ENCODE results near the gene PALB2.
A peak's percentile ranks its signal among the peaks of the same experiment; 100 is the strongest.

Gene PALB2

DNA sequence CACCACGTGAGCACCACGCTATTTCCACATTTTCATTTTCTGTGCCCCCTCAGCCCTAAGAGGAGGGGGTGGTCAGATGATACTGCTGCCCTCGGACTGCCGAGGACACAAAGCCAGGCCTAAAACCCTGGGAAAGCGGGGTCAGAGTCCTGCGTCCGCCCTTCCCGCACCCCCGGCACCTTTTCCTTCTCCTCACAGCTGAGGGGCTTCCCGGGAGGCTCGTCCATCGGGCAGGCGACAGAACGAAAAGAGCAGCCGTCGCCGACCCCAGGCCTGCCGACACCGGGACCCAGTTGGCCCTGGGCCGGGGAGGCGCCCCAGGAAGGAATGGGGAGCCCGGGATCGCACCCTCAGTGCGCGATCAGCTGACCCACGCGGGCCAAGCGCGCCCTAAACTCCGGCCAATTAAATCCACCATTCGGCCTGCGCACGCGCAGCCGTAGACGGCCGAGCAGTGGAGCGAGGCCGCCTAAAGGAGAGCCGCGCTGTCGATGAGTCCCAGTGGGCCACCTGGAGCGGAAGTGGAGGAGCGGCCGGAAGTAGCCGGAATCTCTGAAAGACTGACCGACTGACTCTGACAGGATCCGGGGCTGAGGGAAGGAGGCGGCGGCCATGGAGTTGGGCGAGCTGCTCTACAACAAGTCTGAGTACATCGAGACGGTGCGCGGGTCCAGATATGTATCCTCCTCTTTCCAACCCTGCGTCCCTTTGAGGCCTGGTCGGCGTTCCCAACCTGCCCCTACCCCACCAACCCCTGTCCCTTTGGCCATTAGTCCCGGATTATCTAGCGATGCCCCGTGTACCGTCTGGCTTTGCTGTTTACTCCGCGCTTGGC lies at the start of gene PALB2, which contains the start of gene DCTN5:
Gene PALB2 (minus strand): TSS at position 380 of the 835 bp plus-strand sequence. CDS start 153 bp downstream, at position 227.
Gene DCTN5 (plus strand): TSS at position 536 of the 835 bp plus-strand sequence. CDS start 77 bp downstream, at position 613.
- peak; percentile 98 for DNase-seq (ENCODE audit: low spot score)

DNA sequence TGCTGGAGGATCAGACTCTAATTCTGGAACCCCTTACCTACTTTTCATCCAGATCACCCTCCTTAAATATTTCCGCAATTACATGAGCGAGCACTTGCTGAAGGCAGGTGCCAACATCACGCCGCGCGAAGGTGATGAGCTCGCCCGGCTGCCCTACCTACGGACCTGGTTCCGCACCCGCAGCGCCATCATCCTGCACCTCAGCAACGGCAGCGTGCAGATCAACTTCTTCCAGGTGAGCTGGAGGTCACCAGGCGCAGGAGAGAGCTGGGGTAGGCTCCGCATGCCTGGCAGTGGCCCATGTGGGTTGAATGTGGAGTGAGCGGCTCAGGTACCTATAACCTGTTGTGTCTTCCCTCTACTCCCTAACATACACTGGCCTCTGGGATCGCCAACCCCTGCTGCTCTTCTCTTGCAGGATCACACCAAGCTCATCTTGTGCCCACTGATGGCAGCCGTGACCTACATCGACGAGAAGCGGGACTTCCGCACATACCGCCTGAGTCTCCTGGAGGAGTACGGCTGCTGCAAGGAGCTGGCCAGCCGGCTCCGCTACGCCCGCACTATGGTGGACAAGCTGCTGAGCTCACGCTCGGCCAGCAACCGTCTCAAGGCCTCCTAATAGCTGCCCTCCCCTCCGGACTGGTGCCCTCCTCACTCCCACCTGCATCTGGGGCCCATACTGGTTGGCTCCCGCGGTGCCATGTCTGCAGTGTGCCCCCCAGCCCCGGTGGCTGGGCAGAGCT lies 48.5 kb upstream of the PALB2 start:
- DNase-seq (ENCODE audit: low spot score): no peak

DNA sequence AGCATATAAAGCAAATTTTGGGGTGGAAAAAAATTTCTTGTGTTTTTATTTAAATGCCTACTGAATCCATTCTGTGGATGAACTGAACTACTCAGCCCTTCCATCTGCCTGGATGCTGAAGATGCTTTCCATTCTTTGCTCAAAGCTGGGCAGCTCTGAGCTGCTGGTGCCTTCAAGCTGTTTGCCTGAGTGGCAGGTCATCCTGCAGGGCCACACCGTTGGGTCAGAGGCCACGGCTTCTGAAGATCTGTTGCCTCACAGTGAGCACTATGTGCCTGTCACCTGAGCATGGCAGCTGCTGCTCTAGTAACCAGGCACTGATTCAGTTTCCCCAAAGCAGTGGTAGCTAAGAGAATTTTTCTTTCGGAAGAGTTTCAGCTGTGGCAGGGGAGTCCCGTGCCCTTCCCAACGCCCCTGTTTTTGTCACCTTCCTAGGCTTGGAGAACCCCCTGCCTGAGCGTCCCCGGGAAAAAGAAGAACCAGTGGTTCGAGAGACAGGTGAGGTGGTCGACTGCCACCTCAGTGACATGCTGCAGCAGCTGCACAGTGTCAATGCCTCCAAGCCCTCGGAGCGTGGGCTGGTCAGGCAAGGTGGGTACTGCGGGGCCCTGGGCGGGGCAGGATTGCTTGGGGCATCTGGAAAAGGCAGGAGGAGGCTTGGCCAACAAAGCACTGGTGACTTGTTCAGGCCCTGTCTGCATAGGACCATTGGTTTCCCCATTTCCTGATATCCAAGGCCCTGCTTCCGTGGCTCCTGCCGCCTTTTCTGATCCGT lies 46.1 kb upstream of the PALB2 start:
- no peak for DNase-seq (ENCODE audit: low spot score)

DNA sequence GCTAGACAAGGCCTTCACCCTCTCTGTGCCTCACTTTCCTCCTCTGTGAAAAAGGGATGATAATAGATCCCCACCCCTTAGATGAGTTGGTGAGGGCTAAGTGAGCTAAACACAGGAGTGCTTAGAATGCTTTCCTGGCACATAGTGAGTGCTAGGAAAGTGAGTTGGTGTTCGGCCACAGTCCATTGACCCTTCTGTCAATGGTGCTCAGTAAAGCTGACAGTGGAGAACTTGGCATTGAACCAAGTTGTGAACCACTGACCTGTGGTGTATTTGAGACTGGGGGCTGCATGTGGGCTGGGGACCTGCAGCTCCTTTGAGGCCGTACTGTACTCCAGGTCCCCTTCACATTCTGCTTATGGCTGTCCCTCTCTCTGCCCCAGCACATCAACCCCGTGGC lies 42.4 kb upstream of the PALB2 start:
- DNase-seq (ENCODE audit: low spot score): no peak

DNA sequence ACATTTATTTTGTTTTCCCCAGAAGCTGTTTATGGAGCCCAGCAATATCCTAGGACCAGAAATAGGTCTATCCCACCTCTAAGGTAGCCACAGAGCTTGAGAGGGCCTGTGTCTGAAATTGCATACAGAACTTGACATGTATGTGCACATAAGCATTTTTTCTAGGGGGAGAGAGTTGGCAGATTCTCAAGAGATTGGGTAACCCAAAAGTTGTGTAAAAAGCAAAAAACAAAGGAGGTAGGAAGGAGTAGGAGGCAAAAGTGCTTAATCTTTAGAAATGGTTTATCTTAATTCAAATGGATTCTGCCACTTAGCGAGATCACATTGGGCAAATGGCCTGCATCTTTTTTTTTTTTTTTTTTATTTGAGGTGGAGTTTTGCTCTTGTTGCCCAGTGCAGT lies 41.1 kb upstream of the PALB2 start:
- DNase-seq (ENCODE audit: low spot score): no peak

DNA sequence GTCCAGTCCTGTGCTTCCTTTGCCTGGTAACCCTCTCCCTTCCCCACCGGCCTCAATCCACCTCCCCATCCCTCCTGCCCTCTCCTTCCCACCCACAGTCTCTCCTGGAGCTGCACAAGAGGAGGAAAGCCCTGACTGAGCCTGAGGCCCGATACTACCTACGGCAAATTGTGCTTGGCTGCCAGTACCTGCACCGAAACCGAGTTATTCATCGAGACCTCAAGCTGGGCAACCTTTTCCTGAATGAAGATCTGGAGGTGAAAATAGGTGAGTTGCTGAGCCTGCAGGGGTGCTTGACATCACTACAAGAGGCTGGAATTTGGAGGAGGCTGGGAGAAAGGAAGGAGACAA lies 38.9 kb upstream of the PALB2 start:
- DNase-seq (ENCODE audit: low spot score): no peak

DNA sequence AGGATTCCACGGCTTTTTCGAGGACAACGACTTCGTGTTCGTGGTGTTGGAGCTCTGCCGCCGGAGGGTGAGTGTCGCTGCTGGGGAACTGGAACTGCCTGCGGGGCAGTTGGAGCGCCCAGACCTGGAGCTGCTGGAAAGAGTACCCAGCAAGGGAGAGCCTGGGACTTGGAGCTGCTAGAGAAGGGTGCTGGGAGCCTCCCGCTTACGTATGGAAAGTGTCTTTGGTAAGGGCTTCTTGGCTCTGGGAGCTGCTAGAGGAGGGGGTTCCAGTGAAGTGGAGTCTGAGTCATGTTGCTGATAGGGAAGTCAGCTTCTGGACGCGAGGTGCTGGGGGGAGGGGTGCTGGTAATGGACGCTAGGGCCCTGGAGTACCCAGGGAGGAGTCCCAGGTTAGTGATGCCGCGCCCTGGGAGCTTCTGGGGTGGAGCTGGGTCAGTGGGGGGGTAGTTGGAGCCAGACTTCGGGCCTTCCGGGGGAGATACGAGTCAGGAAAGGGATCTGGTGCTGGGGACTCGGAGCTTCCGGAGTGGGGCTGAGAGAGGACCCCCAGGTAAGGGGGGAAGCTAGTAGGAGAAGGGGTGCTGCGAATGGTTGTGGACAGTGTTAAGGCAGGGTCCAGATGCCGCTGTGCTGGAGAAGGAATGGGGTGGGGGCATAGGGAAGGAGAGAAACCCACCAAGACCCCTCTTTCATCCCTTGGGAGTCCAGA lies 38.3 kb upstream of the PALB2 start:
- peak; percentile 48 for DNase-seq (ENCODE audit: low spot score)

DNA sequence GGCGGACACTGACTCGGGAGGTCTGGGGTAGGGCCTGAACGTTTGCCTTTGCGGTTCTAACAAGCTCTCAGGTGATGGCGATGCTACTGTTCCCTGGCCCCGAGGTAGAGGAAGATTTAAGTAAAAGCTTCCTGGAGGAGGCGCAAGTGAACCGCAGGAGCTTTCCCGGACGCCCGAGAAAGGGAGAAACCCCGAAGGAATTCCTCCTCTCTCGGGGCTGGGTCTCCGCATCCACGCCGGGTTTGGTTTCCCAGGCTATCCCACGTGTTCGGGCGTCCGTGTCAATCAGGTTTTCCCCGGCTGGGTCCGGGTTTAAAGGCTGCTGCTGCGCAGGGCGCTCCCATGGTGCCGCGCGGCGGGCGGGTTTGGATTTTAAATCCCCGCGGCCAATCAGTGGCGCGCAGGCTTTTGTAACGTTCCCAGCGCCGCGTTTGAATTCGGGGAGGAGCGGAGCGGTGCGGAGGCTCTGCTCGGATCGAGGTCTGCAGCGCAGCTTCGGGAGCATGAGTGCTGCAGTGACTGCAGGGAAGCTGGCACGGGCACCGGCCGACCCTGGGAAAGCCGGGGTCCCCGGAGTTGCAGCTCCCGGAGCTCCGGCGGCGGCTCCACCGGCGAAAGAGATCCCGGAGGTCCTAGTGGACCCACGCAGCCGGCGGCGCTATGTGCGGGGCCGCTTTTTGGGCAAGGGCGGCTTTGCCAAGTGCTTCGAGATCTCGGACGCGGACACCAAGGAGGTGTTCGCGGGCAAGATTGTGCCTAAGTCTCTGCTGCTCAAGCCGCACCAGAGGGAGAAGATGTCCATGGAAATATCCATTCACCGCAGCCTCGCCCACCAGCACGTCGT lies 37.5 kb upstream of the PALB2 start, which contains the start of gene PLK1:
Gene PLK1 (plus strand): TSS at position 460 of the 844 bp plus-strand sequence. CDS start 44 bp downstream, at position 504.
- peak; percentile 94 for DNase-seq (ENCODE audit: low spot score)

DNA sequence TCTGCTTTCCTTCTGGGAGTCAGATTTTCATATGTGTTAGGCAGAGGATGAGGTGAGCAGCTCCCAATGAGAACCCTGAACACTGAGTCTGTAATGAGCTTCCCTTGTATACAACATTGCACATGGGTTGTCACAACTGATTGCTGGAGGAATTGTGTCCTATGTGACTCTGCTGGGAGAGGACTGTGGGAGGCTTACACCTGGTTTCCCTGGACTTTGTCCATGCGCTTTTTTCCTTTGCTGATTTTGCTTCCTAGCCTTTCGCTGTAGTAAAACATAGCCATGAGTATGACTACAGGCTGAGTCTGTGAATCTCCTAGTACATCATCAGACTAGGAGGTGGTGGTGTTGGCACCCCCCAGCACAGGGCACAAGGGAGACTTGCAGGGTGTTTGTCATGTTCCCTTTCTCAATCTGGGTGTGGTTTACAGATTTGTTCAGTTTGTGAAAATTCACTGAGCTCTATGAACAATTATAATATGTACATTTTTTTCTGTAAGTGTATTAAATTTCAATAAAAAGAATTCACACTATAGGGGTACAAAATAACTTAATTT lies 35.9 kb upstream of the PALB2 start:
- DNase-seq (ENCODE audit: low spot score): no peak

DNA sequence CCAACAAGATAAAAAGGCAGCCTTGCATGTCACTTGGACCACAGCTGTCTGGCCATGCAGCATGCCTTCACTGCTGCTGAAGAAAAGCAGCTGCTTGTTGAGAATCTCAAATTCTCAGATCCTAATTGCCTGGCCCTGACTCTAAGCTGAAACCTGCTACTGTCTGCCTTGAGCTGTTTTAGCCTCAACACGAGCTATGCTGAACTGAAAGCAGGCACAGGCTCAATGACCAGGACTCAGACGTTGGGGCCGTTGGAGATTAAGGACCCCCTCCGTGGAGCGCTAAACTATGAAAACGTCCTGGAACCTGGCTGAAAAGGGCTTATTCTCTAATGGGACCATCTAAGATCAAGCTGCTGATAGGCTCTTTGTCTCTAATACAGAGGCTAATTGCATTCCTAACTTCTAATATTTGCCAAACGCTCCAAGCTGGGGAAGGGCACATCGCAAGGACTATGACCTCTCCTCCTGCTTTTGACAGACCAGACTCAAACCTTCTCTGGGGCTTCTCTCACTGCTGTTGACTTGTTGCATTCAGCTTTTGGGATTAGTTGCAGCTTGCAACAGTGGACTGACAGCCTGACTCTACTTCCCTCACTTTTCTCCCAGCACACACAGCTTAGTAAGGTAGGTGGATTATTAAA lies 33.0 kb upstream of the PALB2 start:
- no peak for DNase-seq (ENCODE audit: low spot score)

DNA sequence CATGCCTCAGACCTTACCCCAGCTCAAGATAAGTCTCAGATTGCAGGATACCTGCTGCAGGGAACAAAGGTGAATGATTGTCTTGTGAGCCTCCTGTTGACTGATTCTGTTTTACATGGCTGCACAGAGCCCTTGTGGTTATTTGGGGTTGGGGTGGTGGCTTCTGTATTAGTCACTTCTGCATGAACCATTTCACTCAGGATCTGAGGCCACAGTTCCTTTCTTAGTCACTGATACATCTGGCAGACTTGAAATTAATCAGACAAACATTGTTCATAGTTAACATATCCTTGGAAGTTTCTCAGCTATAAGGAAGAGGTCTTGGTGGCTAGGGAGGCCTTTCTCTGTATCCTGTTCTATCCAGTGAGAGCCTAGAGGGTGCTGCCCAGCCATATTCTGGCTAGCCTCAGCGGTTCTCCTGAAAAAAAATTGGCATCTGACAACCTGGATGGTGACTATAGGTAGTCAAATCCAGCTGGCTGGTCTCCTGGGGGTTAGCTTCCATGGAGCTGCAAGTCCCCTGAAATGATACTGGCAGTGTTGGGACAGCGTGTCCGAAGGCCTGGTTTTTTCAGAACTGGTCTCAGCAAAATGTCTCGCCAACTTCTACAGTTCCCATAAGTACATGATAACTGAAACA lies 29.1 kb upstream of the PALB2 start:
- peak; percentile 70 for DNase-seq (ENCODE audit: low spot score)

DNA sequence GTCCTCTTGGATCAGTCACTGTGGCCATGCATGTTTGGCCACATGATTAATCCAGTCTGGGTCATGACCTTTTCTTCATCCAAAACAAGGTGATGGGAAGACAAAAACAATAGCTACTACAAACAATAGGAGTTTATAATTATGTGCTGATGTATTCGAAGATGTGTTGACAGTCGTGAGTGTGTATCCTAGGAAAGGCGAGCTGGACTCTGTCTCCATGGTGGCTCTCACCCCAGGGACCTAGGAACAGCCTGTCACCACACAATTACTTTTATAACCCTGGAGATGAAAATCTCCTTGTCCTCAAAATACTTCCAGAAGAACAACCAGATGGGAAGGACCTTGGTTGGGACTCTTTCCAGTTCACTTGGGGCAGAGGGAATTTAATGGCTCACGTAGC lies 27.8 kb upstream of the PALB2 start:
- DNase-seq (ENCODE audit: low spot score): no peak

DNA sequence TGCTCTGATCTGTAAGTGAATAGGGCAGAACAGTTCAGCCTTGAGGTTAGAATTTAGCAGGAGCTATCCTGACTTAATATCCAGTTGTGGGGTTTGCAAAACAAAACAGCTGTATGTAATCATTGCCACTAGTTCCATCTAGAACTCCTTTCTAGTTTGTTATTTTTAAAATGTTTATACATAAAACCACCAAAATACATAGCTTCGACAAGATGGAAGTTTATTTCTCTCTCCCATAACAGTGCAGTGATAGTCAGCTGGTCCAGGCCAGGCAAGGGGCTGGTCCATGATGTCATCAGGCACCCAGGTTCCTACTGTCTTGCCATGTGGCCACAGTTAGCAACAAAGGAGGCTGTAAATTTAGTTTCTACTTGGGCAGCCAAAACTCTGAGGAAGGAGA lies 27.1 kb upstream of the PALB2 start:
- peak; percentile 71 for DNase-seq (ENCODE audit: low spot score)

DNA sequence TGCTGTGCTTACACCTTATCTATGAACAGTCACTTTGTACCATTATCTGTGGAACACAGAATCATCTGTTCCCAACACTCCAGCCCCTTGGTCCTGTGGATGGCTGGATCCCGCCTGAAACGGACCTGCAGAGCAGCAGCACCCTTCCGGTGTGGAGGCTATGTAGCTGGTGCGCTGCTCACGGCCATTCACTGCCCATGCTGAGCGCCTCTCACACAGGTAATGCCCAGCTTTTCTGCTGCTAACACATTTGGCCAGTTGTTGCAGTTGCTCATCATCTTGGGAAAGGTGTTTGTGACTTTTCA lies 26.2 kb upstream of the PALB2 start:
- DNase-seq (ENCODE audit: low spot score): no peak

DNA sequence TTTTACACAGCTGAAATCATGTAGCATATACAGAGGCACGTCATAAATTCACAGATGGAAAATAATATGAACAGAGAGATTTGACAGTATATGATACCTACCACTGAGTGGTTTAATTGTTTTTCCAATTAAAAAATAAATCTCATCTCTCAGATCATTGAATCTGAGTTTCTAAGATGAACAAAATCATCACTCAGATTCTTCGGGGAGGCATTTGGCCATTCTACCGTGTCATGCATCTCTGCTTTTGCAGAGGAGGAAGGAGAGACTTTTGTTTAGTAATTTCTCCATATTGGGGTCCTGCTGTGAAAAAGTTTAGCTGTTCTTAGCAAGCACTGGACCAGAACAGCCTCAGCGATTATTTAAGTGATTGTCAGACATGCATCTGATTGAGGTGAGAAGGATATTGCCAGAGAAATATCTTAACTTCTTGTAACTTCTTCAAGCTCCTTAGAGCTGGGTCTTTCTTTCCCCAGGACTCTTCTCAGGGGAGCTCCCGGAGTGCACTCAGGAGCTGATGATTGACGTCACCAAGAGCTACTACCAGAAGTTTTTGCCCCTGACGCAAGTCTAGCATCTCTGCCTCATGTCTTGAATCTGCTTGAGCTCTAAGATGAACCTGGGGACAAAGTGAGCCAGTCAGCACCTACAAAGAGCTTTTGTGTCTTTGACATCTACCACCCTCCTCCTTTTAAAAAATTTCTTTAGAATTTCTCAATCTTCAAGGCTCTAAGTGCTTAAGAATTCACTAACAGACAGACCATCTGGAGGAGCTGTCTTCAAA lies 25.7 kb upstream of the PALB2 start:
- DNase-seq (ENCODE audit: low spot score): no peak

DNA sequence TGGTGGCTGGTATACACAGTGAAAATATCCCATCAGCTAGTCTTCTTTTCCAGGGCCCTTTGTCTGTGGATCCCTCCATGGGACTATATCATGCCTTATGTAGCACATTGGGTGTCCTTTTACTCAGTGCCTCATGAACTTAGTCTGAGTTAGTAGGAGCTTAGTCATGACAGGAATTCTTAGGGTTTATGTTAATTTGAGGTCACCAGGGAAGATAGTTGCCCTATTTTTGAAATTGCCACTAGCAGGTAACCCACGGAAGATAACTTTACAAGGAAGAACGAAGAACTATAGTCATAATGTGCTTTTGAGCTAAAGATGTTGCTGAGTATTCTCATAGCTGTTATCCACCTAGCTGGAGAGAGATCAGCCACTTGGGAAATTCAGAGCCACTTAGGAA lies 22.8 kb upstream of the PALB2 start:
- DNase-seq (ENCODE audit: low spot score): no peak

DNA sequence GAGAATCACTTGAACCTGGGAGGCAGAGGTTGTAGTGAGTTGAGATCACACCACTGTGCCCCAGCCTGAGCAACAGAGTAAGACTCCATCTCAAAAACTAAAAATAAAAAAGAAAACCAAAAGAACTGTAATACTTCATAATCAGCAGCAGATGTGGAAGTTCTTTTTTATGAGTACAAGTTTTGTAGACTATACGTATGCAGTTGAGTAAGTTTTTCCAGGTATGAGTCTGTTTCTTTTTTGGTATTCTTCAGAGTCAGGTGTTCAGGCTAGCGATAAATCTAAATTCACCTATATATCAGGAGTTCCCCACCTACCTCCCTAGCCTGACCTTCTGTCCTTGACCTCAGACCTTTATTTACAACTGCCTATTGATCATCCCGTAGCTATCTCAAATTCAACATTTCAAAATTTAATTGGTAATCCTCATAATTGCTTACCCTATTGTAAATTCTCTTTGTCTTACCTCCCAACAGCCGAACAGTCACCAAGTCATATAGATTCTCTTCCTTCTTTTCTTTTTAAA lies 10.9 kb upstream of the PALB2 start:
- no peak for DNase-seq (ENCODE audit: low spot score)

DNA sequence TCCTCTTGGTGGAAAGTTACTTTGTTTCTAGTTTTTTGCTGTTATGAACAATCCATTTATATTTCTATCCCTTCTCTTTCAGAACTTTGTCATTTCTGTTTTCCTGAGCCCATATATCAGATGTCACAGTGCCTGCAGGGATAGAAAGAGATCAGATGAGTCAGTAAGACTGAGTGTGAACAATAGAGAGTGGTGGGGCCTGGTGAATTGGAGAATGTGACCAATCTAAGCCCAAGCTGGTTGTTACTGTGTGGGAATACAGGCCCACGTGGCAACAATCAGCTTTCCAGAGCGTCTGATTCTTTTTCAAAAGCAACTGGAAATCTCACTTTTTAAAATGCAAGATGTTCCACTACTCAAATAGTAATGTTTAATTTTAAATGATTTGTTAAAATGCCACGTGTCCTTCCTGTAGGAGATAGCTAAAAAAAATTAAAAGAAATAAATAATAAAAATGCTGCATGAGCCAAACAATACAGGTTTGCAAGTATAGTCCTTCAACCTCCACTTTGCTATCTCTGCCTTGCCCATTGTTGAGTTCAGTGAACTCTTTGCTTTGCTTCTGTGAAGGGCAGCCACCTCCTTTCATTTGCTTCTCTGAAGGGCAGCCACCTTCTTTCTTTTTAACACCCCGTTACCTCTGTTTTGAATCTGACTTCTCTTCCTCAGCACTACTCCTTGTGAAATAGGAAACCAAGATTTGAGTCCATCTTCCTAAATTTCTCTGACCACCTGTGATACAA lies 9.7 kb upstream of the PALB2 start:
- no peak for DNase-seq (ENCODE audit: low spot score)
